ENCODE results near the gene SNX11. TPM values are rescaled to one million over a fixed set of nuclear protein-coding genes. Genes with fewer than 3 reads are reported as not detected.

The SNX11 gene
- total RNA-seq, 1 experiment from 2014 or later, result 28.1 TPM

DNA sequence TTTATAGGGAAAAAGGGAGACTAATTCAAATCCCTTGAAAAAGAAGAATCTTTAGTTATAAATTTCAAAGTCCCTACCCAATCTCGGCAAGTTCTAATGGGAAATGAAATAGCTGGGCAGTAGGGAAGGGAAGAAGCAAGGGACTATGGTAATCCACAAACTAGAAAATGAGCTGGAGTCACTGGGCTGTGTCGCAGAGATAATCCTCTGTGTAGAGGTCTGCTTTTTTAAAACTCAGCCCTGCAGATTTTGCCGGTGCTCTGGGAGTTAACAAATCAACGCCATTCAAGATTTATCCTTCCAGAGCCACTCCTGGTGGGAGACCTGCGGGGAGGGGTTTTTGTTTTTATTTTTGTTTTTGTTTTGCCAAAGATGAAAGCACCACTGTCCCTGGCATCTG lies 20.8 kb downstream of the SNX11 start:
- in situ Hi-C loops (cut with HindIII; ENCODE audit: low pct_unique_long_range_greater_than_20kb, low sequenced_read_pairs) (no loop called here), intact Hi-C loops (cut with micrococcal nuclease; ENCODE audit: unreplicated experiment) (loop anchor here (1.0 to 5.0 kb wide), 2 partner anchors 33 to 46 kb away; no protein-coding TSS in a partner anchor)
- H3K4me3 ChIP-seq (ENCODE audit: low read depth in 2 of 2, low read length in 2 of 2), result no peak overlapping the region
- H3K27me3 ChIP-seq (ENCODE audit: control insufficient read depth, insufficient read depth, low read length), result no peaks in the 10 kb centered on the region
- no peak overlapping the region for H3K27ac ChIP-seq (ENCODE audit: low read length)
- DNase-seq (ENCODE audit: low read depth, low spot score), result no peak
- H3K4me1 ChIP-seq (ENCODE audit: control insufficient read depth, insufficient read depth, low read length), result peaks cover 13% of the 10 kb centered on the region
- BruUV-seq (replicated peaks), result no TSS peak
- TF ChIP-seq, protein P1, sequence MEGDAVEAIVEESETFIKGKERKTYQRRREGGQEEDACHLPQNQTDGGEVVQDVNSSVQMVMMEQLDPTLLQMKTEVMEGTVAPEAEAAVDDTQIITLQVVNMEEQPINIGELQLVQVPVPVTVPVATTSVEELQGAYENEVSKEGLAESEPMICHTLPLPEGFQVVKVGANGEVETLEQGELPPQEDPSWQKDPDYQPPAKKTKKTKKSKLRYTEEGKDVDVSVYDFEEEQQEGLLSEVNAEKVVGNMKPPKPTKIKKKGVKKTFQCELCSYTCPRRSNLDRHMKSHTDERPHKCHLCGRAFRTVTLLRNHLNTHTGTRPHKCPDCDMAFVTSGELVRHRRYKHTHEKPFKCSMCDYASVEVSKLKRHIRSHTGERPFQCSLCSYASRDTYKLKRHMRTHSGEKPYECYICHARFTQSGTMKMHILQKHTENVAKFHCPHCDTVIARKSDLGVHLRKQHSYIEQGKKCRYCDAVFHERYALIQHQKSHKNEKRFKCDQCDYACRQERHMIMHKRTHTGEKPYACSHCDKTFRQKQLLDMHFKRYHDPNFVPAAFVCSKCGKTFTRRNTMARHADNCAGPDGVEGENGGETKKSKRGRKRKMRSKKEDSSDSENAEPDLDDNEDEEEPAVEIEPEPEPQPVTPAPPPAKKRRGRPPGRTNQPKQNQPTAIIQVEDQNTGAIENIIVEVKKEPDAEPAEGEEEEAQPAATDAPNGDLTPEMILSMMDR (IDR thresholded peaks at IDR 0.05), result no peak
- TF ChIP-seq POLR2AphosphoS5 (IDR thresholded peaks at IDR 0.05; ENCODE audit: low read depth, low read length) (no peak), SIN3A (IDR thresholded peaks at IDR 0.05; ENCODE audit: borderline replicate concordance, insufficient read depth, low read depth, low read length) (no peak), TCF7L2 (IDR thresholded peaks at IDR 0.05; ENCODE audit: low read depth, low read length) (no peak)
- TF ChIP-seq, protein P2, sequence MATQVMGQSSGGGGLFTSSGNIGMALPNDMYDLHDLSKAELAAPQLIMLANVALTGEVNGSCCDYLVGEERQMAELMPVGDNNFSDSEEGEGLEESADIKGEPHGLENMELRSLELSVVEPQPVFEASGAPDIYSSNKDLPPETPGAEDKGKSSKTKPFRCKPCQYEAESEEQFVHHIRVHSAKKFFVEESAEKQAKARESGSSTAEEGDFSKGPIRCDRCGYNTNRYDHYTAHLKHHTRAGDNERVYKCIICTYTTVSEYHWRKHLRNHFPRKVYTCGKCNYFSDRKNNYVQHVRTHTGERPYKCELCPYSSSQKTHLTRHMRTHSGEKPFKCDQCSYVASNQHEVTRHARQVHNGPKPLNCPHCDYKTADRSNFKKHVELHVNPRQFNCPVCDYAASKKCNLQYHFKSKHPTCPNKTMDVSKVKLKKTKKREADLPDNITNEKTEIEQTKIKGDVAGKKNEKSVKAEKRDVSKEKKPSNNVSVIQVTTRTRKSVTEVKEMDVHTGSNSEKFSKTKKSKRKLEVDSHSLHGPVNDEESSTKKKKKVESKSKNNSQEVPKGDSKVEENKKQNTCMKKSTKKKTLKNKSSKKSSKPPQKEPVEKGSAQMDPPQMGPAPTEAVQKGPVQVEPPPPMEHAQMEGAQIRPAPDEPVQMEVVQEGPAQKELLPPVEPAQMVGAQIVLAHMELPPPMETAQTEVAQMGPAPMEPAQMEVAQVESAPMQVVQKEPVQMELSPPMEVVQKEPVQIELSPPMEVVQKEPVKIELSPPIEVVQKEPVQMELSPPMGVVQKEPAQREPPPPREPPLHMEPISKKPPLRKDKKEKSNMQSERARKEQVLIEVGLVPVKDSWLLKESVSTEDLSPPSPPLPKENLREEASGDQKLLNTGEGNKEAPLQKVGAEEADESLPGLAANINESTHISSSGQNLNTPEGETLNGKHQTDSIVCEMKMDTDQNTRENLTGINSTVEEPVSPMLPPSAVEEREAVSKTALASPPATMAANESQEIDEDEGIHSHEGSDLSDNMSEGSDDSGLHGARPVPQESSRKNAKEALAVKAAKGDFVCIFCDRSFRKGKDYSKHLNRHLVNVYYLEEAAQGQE (IDR thresholded peaks at IDR 0.05; ENCODE audit: insufficient read depth in 1 of 2, low read depth in 2 of 2, low read length in 1 of 2), result no peak
- ChIA-PET CTCF (interaction anchor here (0.5 kb wide), 1 partner anchor 108 kb away, joined by 5 read pairs; no protein-coding TSS in a partner anchor), POLR2A (no interaction called here)
- no peaks in the 10 kb centered on the region for H3K36me3 ChIP-seq (ENCODE audit: control insufficient read depth, insufficient read depth, low read length)
- no peak for ATAC-seq
- H3K9me3 ChIP-seq (ENCODE audit: control insufficient read depth, insufficient read depth, low read depth, low read length), result no peaks in the 10 kb centered on the region

DNA sequence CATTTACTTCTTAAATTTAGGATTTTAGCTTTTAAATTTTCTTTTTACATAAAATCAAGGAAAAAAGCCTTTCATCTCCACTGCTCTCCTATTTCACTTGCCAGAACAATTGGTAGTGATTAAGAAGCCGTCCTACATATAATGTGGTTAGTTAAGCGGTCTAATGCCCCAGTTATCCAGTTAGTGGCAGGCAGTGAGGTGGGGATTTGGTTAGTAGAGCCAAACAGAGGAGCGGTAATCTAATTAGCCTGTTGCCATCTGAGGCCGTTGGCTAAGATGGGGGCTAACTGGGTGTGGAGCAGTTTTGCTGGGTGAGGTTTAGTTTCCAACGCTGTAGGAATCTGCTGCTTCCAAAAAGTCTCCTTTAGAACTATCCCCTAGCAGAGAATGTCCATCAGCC lies 22.4 kb downstream of the SNX11 start:
- BruUV-seq (replicated peaks), result no TSS peak
- TF ChIP-seq, protein P2 (IDR thresholded peaks at IDR 0.05; ENCODE audit: insufficient read depth in 1 of 2, low read depth in 2 of 2, low read length in 1 of 2), result no peak
- no peak for TF ChIP-seq POLR2AphosphoS5 (IDR thresholded peaks at IDR 0.05; ENCODE audit: low read depth, low read length)
- TF ChIP-seq SIN3A (IDR thresholded peaks at IDR 0.05; ENCODE audit: borderline replicate concordance, insufficient read depth, low read depth, low read length), result no peak
- TF ChIP-seq TCF7L2 (IDR thresholded peaks at IDR 0.05; ENCODE audit: low read depth, low read length), result no peak
- TF ChIP-seq, protein P1 (IDR thresholded peaks at IDR 0.05), result no peak
- in situ Hi-C loops (cut with HindIII; ENCODE audit: low pct_unique_long_range_greater_than_20kb, low sequenced_read_pairs), result no loop called here
- Histone ChIP-seq H3K36me3 (ENCODE audit: control insufficient read depth, insufficient read depth, low read length) (no peaks in the 10 kb centered on the region), H3K27me3 (ENCODE audit: control insufficient read depth, insufficient read depth, low read length) (no peaks in the 10 kb centered on the region), H3K9me3 (ENCODE audit: control insufficient read depth, insufficient read depth, low read depth, low read length) (no peaks in the 10 kb centered on the region), H3K27ac (ENCODE audit: low read length) (no peak overlapping the region), H3K4me3 (ENCODE audit: low read depth in 2 of 2, low read length in 2 of 2) (no peak overlapping the region), H3K4me1 (ENCODE audit: control insufficient read depth, insufficient read depth, low read length) (peaks cover 13% of the 10 kb centered on the region)
- CTCF ChIA-PET, result interaction anchor here (0.9 kb wide), 1 partner anchor 105 kb away, joined by 3 read pairs; no protein-coding TSS in a partner anchor
- intact Hi-C loops (cut with micrococcal nuclease; ENCODE audit: unreplicated experiment), result loop anchor here (2.0 to 5.0 kb wide), 2 partner anchors 48 to 103 kb away; no protein-coding TSS in a partner anchor
- POLR2A ChIA-PET, result no interaction called here
- DNase-seq (ENCODE audit: low read depth, low spot score) (no peak), ATAC-seq (no peak)
